GM12864 (cell line): ENCODE measurements around the gene BID.

Source experiments
- DNase-seq: peaks from one replicate; pipeline ENCODE4 v3.0.0-alpha.2; 2011; ENCODE audit warnings: low read depth
- H3K4me3 ChIP-seq: 2 replicates; pipeline ENCODE4 v1.5.1; 2011; ENCODE audit warnings: mild to moderate bottlenecking, low read depth, low read length, control low read depth
- CTCF ChIP-seq: IDR thresholded peaks from 2 replicates; pipeline ENCODE4 v1.5.1; 2011; ENCODE audit warnings: low read depth, mild to moderate bottlenecking, moderate library complexity, low read length, control low read depth, inconsistent platforms; ENCODE audit errors: missing control alignments

Gene BID

GRCh38 chr22:17733466-17733865, 40.8 kb downstream of the BID start:
- H3K4me3 ChIP-seq = no peak overlapping the region
- TF ChIP-seq CTCF = no peak
- no peak for DNase-seq

GRCh38 chr22:17732251-17732854, 41.9 kb downstream of the BID start:
- no peak for DNase-seq
- H3K4me3 ChIP-seq = no peak overlapping the region
- TF ChIP-seq CTCF = no peak

- H3K4me3 ChIP-seq = no peak overlapping the region
- no peak for DNase-seq
- TF ChIP-seq CTCF = no peak
Observed at GRCh38 chr22:17729561-17729960, 44.7 kb downstream of the BID start.

GRCh38 chr22:17728786-17729185, 45.5 kb downstream of the BID start:
- TF ChIP-seq CTCF = no peak
- H3K4me3 ChIP-seq = no peak overlapping the region
- no peak for DNase-seq

- no peak for TF ChIP-seq CTCF
- no peak for DNase-seq
- H3K4me3 ChIP-seq = no peak overlapping the region
Observed at GRCh38 chr22:17726928-17727897, 47.1 kb downstream of the BID start.

- TF ChIP-seq CTCF = no peak
- no peak overlapping the region for H3K4me3 ChIP-seq
- DNase-seq = no peak
Observed at GRCh38 chr22:17726006-17726927, 48.0 kb downstream of the BID start.
